ENCODE data around the gene NSUN4.

NSUN4 gene

DNA sequence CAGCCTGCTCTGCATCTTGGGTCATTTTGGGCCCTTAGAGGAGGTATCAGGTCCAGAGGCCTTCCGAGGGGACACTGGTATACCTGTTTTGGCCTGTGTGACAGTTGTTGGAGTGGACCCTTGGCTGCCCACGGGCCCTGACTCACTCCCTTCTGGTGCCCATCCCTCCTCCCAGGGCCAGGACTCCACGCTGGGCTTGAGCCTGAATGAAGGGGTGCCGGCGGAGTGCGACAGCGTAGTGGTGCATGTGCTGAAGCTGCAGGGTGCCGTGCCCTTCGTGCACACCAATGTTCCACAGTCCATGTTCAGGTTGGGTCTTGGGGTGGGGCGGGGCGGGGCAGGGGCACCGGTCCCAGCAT is 64.6 kb downstream of the NSUN4 start:
- DNase-seq (ENCODE audit: insufficient read length, low spot score) (no peak), FAIRE-seq (no peak)
- TF ChIP-seq, protein P1, sequence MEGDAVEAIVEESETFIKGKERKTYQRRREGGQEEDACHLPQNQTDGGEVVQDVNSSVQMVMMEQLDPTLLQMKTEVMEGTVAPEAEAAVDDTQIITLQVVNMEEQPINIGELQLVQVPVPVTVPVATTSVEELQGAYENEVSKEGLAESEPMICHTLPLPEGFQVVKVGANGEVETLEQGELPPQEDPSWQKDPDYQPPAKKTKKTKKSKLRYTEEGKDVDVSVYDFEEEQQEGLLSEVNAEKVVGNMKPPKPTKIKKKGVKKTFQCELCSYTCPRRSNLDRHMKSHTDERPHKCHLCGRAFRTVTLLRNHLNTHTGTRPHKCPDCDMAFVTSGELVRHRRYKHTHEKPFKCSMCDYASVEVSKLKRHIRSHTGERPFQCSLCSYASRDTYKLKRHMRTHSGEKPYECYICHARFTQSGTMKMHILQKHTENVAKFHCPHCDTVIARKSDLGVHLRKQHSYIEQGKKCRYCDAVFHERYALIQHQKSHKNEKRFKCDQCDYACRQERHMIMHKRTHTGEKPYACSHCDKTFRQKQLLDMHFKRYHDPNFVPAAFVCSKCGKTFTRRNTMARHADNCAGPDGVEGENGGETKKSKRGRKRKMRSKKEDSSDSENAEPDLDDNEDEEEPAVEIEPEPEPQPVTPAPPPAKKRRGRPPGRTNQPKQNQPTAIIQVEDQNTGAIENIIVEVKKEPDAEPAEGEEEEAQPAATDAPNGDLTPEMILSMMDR (IDR thresholded peaks at IDR 0.05; ENCODE audit: insufficient read depth, missing control alignments), result no peak

DNA sequence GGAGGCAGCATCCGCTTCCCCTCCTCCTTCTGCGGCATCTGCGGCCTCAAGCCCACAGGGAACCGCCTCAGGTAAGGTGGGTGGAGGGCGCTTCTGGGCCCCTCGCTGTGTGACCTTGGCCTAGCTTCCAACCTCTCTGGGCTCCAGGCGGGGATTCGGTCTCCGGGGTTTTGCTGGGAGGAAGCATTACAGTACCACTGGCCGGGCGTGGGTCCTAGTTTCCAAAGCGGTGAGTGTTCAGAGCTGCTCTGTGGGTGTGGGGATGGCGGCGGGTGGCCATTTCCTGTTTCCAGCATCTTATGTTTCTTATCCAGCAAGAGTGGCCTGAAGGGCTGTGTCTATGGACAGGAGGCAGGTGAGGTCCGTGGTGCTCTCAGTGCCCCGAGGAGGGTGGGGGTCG is 65.1 kb downstream of the NSUN4 start:
- DNase-seq (ENCODE audit: insufficient read length, low spot score) (peak; percentile 19), FAIRE-seq (no peak)
- TF ChIP-seq, protein P1 (IDR thresholded peaks at IDR 0.05; ENCODE audit: insufficient read depth, missing control alignments), result no peak

DNA sequence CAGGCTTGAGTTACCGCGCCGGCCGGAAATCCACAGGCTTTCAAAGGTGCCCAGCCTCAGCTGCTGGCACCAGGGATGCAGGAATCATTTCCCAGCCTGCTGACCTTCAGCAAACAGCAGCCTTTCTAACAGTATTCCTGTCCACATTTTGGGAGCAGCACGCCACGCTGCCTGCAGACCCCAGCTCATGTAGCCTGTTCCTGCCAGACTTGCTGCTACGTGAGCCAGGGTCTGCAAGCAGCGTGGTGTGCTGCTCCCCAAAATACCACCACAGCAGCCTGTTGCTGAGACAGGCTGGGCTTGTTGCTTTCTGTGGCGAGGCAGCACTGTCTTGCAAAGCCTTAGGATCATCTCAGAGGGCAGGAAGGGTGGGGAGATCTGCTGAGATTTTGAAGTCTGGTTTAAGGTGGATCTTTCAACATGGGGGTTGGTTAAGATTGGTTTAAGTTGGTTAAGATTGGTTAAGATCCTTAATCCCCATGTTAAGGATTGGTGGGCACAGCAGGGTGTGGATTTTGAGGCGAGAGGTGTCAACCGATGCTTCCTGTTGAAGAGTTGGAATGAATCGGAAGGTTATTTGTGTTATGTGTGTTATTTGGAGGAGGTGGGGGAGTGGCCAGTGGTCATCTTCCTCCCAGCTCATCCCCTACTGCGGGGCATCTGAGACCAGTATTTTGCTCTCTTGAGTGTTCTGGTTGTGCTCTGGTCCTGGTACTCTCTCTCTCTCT is 66.4 kb downstream of the NSUN4 start:
- TF ChIP-seq, protein P1 (IDR thresholded peaks at IDR 0.05; ENCODE audit: insufficient read depth, missing control alignments), result no peak
- DNase-seq (ENCODE audit: insufficient read length, low spot score) (no peak), FAIRE-seq (no peak)

DNA sequence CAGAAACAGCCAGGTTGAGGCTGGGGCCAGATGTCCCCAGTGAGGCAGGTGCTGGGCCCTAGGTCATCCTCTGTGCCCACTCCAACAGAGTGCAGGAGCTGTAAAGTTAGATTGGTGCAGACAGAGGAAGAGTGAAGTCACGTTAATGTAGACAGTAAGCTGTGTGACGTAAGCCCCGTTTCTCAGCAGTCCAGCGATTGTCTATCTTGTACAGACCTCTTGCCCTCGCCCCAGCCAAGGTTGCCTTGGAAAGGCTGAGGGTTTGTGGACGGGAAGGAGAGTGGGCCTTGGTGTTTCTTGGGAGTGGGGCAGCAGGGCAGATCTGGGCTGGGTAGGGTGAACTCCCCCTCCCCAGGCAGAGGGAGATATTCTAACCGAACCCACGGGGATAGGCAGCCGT is 67.0 kb downstream of the NSUN4 start:
- FAIRE-seq (no peak), DNase-seq (ENCODE audit: insufficient read length, low spot score) (no peak)
- TF ChIP-seq, protein P1 (IDR thresholded peaks at IDR 0.05; ENCODE audit: insufficient read depth, missing control alignments), result no peak

DNA sequence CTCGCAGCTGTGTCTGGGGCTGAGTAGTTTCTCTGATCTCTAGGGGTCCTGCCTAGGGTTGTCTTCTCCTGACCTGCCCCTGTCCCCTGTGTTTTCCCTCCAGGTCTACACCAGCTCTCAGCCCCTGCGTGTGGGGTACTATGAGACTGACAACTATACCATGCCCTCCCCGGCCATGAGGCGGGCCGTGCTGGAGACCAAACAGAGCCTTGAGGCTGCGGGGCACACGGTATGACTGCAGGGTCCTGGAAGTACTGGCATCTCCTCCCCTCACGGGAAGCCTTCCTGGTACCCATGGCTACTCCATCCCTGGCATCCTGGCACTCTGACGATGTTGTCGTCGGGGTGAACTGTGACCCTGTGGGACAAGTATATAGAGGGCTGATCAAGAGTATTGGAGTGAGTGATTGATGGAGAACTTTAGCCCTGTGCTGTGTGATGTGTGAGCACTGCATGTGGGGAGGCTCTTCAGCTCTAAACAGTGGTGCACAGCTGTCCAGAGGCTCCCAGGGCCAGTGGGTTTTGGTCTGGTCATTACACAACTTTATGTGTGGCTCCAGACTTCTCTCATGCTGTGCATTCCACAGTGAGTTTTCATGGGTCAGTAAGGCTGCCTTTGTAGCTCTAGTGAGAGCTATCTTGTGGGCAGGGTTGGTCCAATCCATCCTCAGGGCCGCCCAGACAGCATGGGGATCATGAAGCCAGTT is 67.9 kb downstream of the NSUN4 start:
- TF ChIP-seq, protein P1 (IDR thresholded peaks at IDR 0.05; ENCODE audit: insufficient read depth, missing control alignments), result no peak
- DNase-seq (ENCODE audit: insufficient read length, low spot score), result no peak
- FAIRE-seq, result no peak

DNA sequence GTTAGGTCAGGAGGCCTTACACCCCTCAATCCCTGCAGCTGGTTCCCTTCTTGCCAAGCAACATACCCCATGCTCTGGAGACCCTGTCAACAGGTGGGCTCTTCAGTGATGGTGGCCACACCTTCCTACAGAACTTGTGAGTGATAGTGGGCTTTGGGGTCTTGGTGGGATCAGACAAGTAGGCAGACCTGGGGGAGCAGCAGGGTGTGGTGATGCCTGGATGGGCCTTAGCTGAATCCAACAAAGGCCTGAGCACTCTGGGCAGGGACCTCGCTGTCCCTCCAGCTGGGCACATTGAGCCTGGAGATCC is 68.4 kb downstream of the NSUN4 start:
- no peak for FAIRE-seq
- TF ChIP-seq, protein P1 (IDR thresholded peaks at IDR 0.05; ENCODE audit: insufficient read depth, missing control alignments), result no peak
- DNase-seq (ENCODE audit: insufficient read length, low spot score), result no peak
